ENCODE measurements around the gene NQO2.
A peak's percentile ranks its signal among the peaks of the same experiment; 100 is the strongest.
"Not testable (repeated sequence)": the region's sequence is repeated elsewhere in the genome, so short reads cannot be mapped to it uniquely, and the experiment has no call there.

The NQO2 gene

DNA sequence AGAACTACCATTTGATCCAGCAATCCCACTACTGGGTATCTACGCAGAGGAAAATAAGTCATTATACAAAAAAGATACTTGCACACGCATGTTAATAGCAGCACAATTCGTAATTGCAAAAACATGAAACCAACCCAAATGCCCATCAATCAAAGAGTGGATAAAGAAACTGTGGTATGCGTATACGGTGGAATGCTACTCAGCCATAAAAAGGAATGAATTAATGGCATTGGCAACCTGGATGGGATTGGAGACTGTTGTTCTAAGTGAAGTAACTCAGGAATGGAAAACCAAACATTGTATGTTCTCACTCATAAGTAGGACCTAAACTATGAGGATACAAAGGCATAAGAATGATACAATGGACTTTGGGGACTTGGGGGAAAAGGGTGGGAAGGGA is 27.0 kb upstream of the NQO2 start:
- peak; percentile 95 for TF ChIP-seq ZNF146 (tag by site-specific recombination; IDR thresholded peaks at IDR 0.05)
- H3K4me3 ChIP-seq (ENCODE audit: low read depth, low read length); H3K27ac ChIP-seq (ENCODE audit: extremely low read depth, low read depth, low read length); H3K4me1 ChIP-seq (ENCODE audit: control insufficient read depth, insufficient read depth, low read length); H3K36me3 ChIP-seq (ENCODE audit: control insufficient read depth in 2 of 2, insufficient read depth in 1 of 2, low read length in 2 of 2); H3K9me3 ChIP-seq (ENCODE audit: control insufficient read depth, insufficient read depth, low read depth, low read length): not testable (repeated sequence)
- CTCF ChIA-PET, result interaction anchor here (1.6 to 5.3 kb wide), 2 partner anchors 8 to 13 kb away, joined by 5 to 17 read pairs; no protein-coding TSS in a partner anchor
- POLR2A ChIA-PET, result interaction anchor here (0.6 to 2.0 kb wide), 6 partner anchors 8 to 146 kb away, joined by 3 to 25 read pairs (median 8); partner anchors contain the start of genes BPHL and SERPINB1

- H3K4me1 ChIP-seq (ENCODE audit: control insufficient read depth, insufficient read depth, low read length); H3K27ac ChIP-seq (ENCODE audit: extremely low read depth, low read depth, low read length); H3K9me3 ChIP-seq (ENCODE audit: control insufficient read depth, insufficient read depth, low read depth, low read length); H3K36me3 ChIP-seq (ENCODE audit: control insufficient read depth in 2 of 2, insufficient read depth in 1 of 2, low read length in 2 of 2); H3K4me3 ChIP-seq (ENCODE audit: low read depth, low read length); POLR2A ChIA-PET: not testable (repeated sequence)
- TF ChIP-seq ZNF121 (tag by site-specific recombination; IDR thresholded peaks at IDR 0.05), result 0 out of 2 replicates have a peak, but pooled peaks have one; percentile 51
- CTCF ChIA-PET, result interaction anchor here (0.7 to 5.3 kb wide), 4 partner anchors 10 to 661 kb away, joined by 3 to 17 read pairs (median 8); no protein-coding TSS in a partner anchor
Observed at GRCh38 chr6:2973180-2973579, 26.5 kb upstream of the NQO2 start.

GRCh38 chr6:2973676-2974075 is 26.0 kb upstream of the NQO2 start:
- no peak overlapping the region for H3K4me3 ChIP-seq (ENCODE audit: low read depth, low read length)
- peaks cover 6% of the 10 kb centered on the region for H3K4me1 ChIP-seq (ENCODE audit: control insufficient read depth, insufficient read depth, low read length)
- H3K9me3 ChIP-seq (ENCODE audit: control insufficient read depth, insufficient read depth, low read depth, low read length), result no peaks in the 10 kb centered on the region
- POLR2A ChIA-PET, result no interaction called here
- CTCF ChIA-PET, result interaction anchor here (0.7 to 5.3 kb wide), 4 partner anchors 10 to 660 kb away, joined by 3 to 17 read pairs (median 8); no protein-coding TSS in a partner anchor
- H3K36me3 ChIP-seq (ENCODE audit: control insufficient read depth in 2 of 2, insufficient read depth in 1 of 2, low read length in 2 of 2), result no peaks in the 10 kb centered on the region
- TF ChIP-seq ZNF501 (tag by site-specific recombination; IDR thresholded peaks at IDR 0.05) (no peak), ZNF132 (tag by site-specific recombination; IDR thresholded peaks at IDR 0.05; ENCODE audit: borderline replicate concordance) (no peak), KLF16 (tag by site-specific recombination; IDR thresholded peaks at IDR 0.05) (no peak), AEBP2 (tag by site-specific recombination; IDR thresholded peaks at IDR 0.05; ENCODE audit: borderline replicate concordance) (no peak), ZNF514 (tag by site-specific recombination; IDR thresholded peaks at IDR 0.05) (no peak), ZNF626 (tag by site-specific recombination; IDR thresholded peaks at IDR 0.05) (no peak), ZFP69B (tag by site-specific recombination; IDR thresholded peaks at IDR 0.05) (no peak), SCRT2 (tag by site-specific recombination; IDR thresholded peaks at IDR 0.05) (no peak), ZNF664 (tag by site-specific recombination; IDR thresholded peaks at IDR 0.05) (no peak), BCL11B (tag by site-specific recombination; IDR thresholded peaks at IDR 0.05; ENCODE audit: low read depth) (no peak), WT1 (tag by site-specific recombination; IDR thresholded peaks at IDR 0.05) (no peak), ZNF785 (tag by site-specific recombination; IDR thresholded peaks at IDR 0.05) (no peak), ZNF354C (tag by site-specific recombination; IDR thresholded peaks at IDR 0.05; ENCODE audit: borderline replicate concordance, low read depth) (no peak), ZBTB21 (tag by site-specific recombination; IDR thresholded peaks at IDR 0.05) (no peak), ZNF2 (tag by site-specific recombination; IDR thresholded peaks at IDR 0.05) (no peak), ZNF311 (tag by site-specific recombination; IDR thresholded peaks at IDR 0.05; ENCODE audit: borderline replicate concordance) (no peak), ZNF768 (tag by site-specific recombination; IDR thresholded peaks at IDR 0.05) (no peak), KLF1 (tag by site-specific recombination; IDR thresholded peaks at IDR 0.05) (no peak)
- TF ChIP-seq, protein P1, sequence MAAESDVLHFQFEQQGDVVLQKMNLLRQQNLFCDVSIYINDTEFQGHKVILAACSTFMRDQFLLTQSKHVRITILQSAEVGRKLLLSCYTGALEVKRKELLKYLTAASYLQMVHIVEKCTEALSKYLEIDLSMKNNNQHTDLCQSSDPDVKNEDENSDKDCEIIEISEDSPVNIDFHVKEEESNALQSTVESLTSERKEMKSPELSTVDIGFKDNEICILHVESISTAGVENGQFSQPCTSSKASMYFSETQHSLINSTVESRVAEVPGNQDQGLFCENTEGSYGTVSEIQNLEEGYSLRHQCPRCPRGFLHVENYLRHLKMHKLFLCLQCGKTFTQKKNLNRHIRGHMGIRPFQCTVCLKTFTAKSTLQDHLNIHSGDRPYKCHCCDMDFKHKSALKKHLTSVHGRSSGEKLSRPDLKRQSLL (tag by site-specific recombination; IDR thresholded peaks at IDR 0.05), result no peak
- TF ChIP-seq, protein P2, sequence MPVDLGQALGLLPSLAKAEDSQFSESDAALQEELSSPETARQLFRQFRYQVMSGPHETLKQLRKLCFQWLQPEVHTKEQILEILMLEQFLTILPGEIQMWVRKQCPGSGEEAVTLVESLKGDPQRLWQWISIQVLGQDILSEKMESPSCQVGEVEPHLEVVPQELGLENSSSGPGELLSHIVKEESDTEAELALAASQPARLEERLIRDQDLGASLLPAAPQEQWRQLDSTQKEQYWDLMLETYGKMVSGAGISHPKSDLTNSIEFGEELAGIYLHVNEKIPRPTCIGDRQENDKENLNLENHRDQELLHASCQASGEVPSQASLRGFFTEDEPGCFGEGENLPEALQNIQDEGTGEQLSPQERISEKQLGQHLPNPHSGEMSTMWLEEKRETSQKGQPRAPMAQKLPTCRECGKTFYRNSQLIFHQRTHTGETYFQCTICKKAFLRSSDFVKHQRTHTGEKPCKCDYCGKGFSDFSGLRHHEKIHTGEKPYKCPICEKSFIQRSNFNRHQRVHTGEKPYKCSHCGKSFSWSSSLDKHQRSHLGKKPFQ (tag by site-specific recombination; IDR thresholded peaks at IDR 0.05), result no peak
- H3K27ac ChIP-seq (ENCODE audit: extremely low read depth, low read depth, low read length), result no peak overlapping the region
